Keratinocyte (primary cell): ENCODE measurements around the gene ARSK. TPM values are rescaled to one million over a fixed set of nuclear protein-coding genes. Genes with fewer than 3 reads are reported as not detected.

Experiments used
- DNase-seq: peaks from one replicate; pipeline ENCODE4 v3.0.0-alpha.2; 2011; ENCODE audit warnings: low read depth, missing footprints, low spot score
- FAIRE-seq: peaks from 2 replicates; lab custom pipeline; 2011; peaks lifted over from hg19 to GRCh38; lab: Jason Lieb, UNC
- H2AFZ ChIP-seq: 2 replicates; pipeline ENCODE4 v1.6.0; 2012; ENCODE audit warnings: low read length, control low read depth, inconsistent platforms; ENCODE audit not compliant: control insufficient read depth
- H3K27ac ChIP-seq: 2 replicates; pipeline ENCODE4 v1.5.1; 2011; ENCODE audit warnings: low read length; ENCODE audit not compliant: control insufficient read depth, insufficient read depth
- H3K27me3 ChIP-seq: 3 replicates; pipeline ENCODE4 v1.6.0; 2011; ENCODE audit warnings: low read length; ENCODE audit not compliant: control insufficient read depth, insufficient read depth; ENCODE audit errors: extremely low read depth
- H3K36me3 ChIP-seq, 2 experiments: 2 replicates in 1 of 2; 3 replicates in 1 of 2; pipeline ENCODE4 v1.5.1; 2011; ENCODE audit warnings: low read length in 2 of 2, mild to moderate bottlenecking in 1 of 2; ENCODE audit not compliant: control insufficient read depth in 2 of 2, insufficient read depth in 2 of 2; ENCODE audit errors: extremely low read depth in 1 of 2
- H3K4me1 ChIP-seq: 3 replicates; pipeline ENCODE4 v1.5.1; 2011; ENCODE audit warnings: low read length; ENCODE audit not compliant: control insufficient read depth, insufficient read depth; ENCODE audit errors: extremely low read depth
- H3K4me2 ChIP-seq: 3 replicates; pipeline ENCODE4 v1.6.0; 2011; ENCODE audit warnings: low read depth, low read length; ENCODE audit not compliant: control insufficient read depth, insufficient read depth; ENCODE audit errors: extremely low read depth
- H3K4me3 ChIP-seq, 3 experiments: fragments of 200-600 bp in 1 of 3; sonication (generic) in 1 of 3; 2 replicates in 2 of 3; 3 replicates in 1 of 3; pipeline ENCODE4 v1.5.1; 2011 to 2016; ENCODE audit warnings: low read length in 3 of 3, mild to moderate bottlenecking in 3 of 3, control low read depth in 2 of 3, inconsistent platforms in 1 of 3, low read depth in 1 of 3, mixed read lengths in 1 of 3, mixed run types in 1 of 3, moderate library complexity in 1 of 3; ENCODE audit not compliant: control insufficient read depth in 2 of 3, insufficient read depth in 2 of 3; ENCODE audit errors: extremely low read depth in 1 of 3
- H3K79me2 ChIP-seq: 2 replicates; pipeline ENCODE4 v1.6.0; 2012; ENCODE audit warnings: low read length; ENCODE audit not compliant: control insufficient read depth, insufficient read depth
- H3K9ac ChIP-seq: 3 replicates; pipeline ENCODE4 v1.6.0; 2011; ENCODE audit warnings: low read length; ENCODE audit not compliant: control insufficient read depth, insufficient read depth; ENCODE audit errors: extremely low read depth
- H3K9me1 ChIP-seq: 3 replicates; pipeline ENCODE4 v1.6.0; 2011; ENCODE audit warnings: low read length; ENCODE audit not compliant: control insufficient read depth, insufficient read depth; ENCODE audit errors: extremely low read depth
- H3K9me3 ChIP-seq: 2 replicates; pipeline ENCODE4 v1.5.1; 2012; ENCODE audit warnings: low read depth, low read length; ENCODE audit not compliant: control insufficient read depth
- H4K20me1 ChIP-seq: 3 replicates; pipeline ENCODE4 v1.6.0; 2011; ENCODE audit warnings: low read length; ENCODE audit not compliant: control insufficient read depth, insufficient read depth; ENCODE audit errors: extremely low read depth
- EZH2 ChIP-seq: IDR thresholded peaks from one replicate; pipeline ENCODE4 v1.6.1; 2012; ENCODE audit warnings: inconsistent platforms, mild to moderate bottlenecking, low read length, moderate library complexity
- dilution Hi-C: fragments of 300-500 bp; cut with MboI; formaldehyde crosslinking; loops from one replicate; pipeline ENCODE4 v1.7.0; 2020; ENCODE audit warnings: low sequenced_read_pairs; ENCODE audit not compliant: extremely low pct_ligation_motif_present
- polyA plus RNA-seq, 5 experiments: library from polyadenylated mRNA; depleted of rRNA in 3 of 5; stranded (reverse) in 3 of 5; stranded (forward) in 1 of 5; unstranded in 1 of 5; fragments of >200 nt; gene quantifications; 1 replicate in 1 of 5; 2 replicates in 3 of 5; 3 replicates in 1 of 5; pipeline versions ENCODE4 v1.2.1 to v1.2.3, GENCODE V29; 2011 to 2012; ENCODE audit warnings: missing spikeins in 2 of 5, low read depth in 1 of 5, low replicate concordance in 1 of 5
- small RNA-seq, 3 experiments: library from RNA; depleted of rRNA; stranded (forward); fragments of <200 nt; gene quantifications; one replicate each; pipeline ENCODE3, GENCODE V24; 2012; ENCODE audit warnings: low read depth in 3 of 3, low replicate concordance in 1 of 3; ENCODE audit not compliant: insufficient read length in 3 of 3
- TF ChIP-seq, protein P1 (sequence below), 3 experiments: IDR thresholded peaks in 1 of 3; conservative IDR thresholded peaks in 1 of 3; optimal IDR thresholded peaks in 1 of 3; 2 replicates in 2 of 3; 3 replicates in 1 of 3; pipeline versions ENCODE3 to v1.5.1; 2011; ENCODE audit warnings: low read length in 3 of 3, mild to moderate bottlenecking in 3 of 3, moderate library complexity in 2 of 3, control low read depth in 1 of 3, inconsistent platforms in 1 of 3; ENCODE audit not compliant: insufficient read depth in 2 of 3; ENCODE audit errors: extremely low read depth in 1 of 3

Gene ARSK
- polyA plus RNA-seq, 1 donor (not counting 4 experiments of a cell fraction or from before 2014, with no cell fraction given) = 9.3 TPM

DNA sequence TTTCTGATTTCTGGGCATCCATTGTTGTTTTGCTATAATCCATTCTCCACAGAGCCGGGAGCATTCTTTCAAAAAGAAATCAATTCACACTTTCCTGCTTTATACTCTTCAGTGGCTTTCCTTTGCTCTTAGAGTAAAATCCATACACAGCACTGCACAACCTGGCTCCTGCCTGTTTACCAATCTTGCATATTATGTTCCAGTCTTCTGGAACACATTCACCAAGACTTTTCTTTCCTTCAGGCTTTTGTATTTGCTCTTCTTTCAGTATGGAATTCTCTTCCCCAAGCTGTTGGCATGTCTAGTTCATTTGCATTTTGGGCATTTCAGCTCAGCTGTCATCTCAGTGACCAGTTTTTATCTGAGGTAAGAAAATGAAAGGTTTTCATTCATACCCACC lies 97.9 kb downstream of the ARSK start:
- no peaks in the 10 kb centered on the region for H3K9me3 ChIP-seq
- DNase-seq (no peak), FAIRE-seq (no peak)
- peaks cover 2% of the 10 kb centered on the region for H3K4me1 ChIP-seq
- H4K20me1 ChIP-seq = no peaks in the 10 kb centered on the region
- H3K4me2 ChIP-seq = no peak overlapping the region
- no peak overlapping the region for H3K9ac ChIP-seq
- H3K27ac ChIP-seq = no peak overlapping the region
- H3K27me3 ChIP-seq = no peaks in the 10 kb centered on the region
- dilution Hi-C loops = no loop called here
- no peaks in the 10 kb centered on the region for H3K36me3 ChIP-seq
- no peak overlapping the region for H2AFZ ChIP-seq
- H3K9me1 ChIP-seq = no peaks in the 10 kb centered on the region
- TF ChIP-seq, protein P1, sequence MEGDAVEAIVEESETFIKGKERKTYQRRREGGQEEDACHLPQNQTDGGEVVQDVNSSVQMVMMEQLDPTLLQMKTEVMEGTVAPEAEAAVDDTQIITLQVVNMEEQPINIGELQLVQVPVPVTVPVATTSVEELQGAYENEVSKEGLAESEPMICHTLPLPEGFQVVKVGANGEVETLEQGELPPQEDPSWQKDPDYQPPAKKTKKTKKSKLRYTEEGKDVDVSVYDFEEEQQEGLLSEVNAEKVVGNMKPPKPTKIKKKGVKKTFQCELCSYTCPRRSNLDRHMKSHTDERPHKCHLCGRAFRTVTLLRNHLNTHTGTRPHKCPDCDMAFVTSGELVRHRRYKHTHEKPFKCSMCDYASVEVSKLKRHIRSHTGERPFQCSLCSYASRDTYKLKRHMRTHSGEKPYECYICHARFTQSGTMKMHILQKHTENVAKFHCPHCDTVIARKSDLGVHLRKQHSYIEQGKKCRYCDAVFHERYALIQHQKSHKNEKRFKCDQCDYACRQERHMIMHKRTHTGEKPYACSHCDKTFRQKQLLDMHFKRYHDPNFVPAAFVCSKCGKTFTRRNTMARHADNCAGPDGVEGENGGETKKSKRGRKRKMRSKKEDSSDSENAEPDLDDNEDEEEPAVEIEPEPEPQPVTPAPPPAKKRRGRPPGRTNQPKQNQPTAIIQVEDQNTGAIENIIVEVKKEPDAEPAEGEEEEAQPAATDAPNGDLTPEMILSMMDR (optimal IDR thresholded peaks at IDR 0.05 in 1 of 3, IDR thresholded peaks at IDR 0.05 in 1 of 3, conservative IDR thresholded peaks at IDR 0.05 in 1 of 3; ENCODE audit: extremely low read depth in 1 of 3, insufficient read depth in 2 of 3, low read length in 3 of 3) = no peak
- no peak for TF ChIP-seq EZH2
- H3K79me2 ChIP-seq = no peaks in the 10 kb centered on the region
- no peak overlapping the region for H3K4me3 ChIP-seq

DNA sequence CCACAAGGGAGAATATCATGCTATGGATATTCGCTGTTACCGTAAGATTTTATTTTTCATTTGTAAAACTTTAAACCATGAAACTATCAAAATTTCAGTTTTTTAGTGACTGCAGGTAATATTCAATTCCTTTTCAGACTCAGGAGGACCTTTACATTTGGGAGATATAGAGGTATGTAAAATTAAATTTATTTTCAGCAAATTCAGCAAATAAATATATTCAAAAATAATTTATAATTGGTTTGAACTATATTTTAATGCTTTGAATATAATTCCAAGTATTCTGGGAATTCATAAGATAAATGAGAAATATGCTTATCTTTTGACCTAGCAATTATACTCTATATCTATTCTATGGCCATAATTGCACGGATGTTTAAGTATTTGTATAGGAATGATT lies 99.3 kb downstream of the ARSK start:
- Histone ChIP-seq H3K27me3 (no peaks in the 10 kb centered on the region), H3K27ac (no peak overlapping the region), H3K79me2 (no peaks in the 10 kb centered on the region), H3K4me1 (no peaks in the 10 kb centered on the region), H4K20me1 (no peaks in the 10 kb centered on the region), H3K9me3 (no peaks in the 10 kb centered on the region), H3K4me2 (no peak overlapping the region), H3K4me3 (no peak overlapping the region), H2AFZ (no peak overlapping the region), H3K9me1 (no peaks in the 10 kb centered on the region), H3K9ac (no peak overlapping the region), H3K36me3 (no peaks in the 10 kb centered on the region)
- DNase-seq (no peak), FAIRE-seq (no peak)
- dilution Hi-C loops = no loop called here
- no peak for TF ChIP-seq EZH2
- TF ChIP-seq, protein P1 (optimal IDR thresholded peaks at IDR 0.05 in 1 of 3, IDR thresholded peaks at IDR 0.05 in 1 of 3, conservative IDR thresholded peaks at IDR 0.05 in 1 of 3; ENCODE audit: extremely low read depth in 1 of 3, insufficient read depth in 2 of 3, low read length in 3 of 3) = no peak

Small RNA genes lying within 50 kb of the gene (small RNA-seq; reads per million reads assigned to genes)
- 0 reads per million in 3 experiments for gene RNU6-308P

Other genes with a start within 250 kb of the ARSK start
- gene FAM81B, start 163.7 kb upstream of the ARSK start, polyA plus RNA-seq = not detected in 3 replicates
- 37.1 to 63.8 TPM (median 44.9 TPM) in 3 replicates for gene SKIC3, start 124 bp upstream of the ARSK start, polyA plus RNA-seq
- 0.07 to 0.08 TPM (median 0.07 TPM) in 3 replicates for gene GPR150, start 65.0 kb downstream of the ARSK start, polyA plus RNA-seq
- 1.1 to 3.5 TPM (median 1.5 TPM) in 3 replicates for gene RFESD, start 91.7 kb downstream of the ARSK start, polyA plus RNA-seq
- not detected in 3 replicates for gene SPATA9, start 127.9 kb downstream of the ARSK start, polyA plus RNA-seq
- gene RHOBTB3, start 176.2 kb downstream of the ARSK start, polyA plus RNA-seq = 4.7 to 7.3 TPM (median 6.5 TPM) in 3 replicates